ENCODE data around the gene ARSG. TPM values are rescaled to one million over a fixed set of nuclear protein-coding genes. Genes with fewer than 3 reads are reported as not detected.

ARSG gene
- total and polyA plus RNA-seq, 2 of the 13 experiments (the other 11 are each of a cell fraction or from before 2014, with no cell fraction given): 3.7 to 15.2 TPM

- peak in 1 of 2 experiments; percentile 38; a peak in 1 of 4 replicates for TF ChIP-seq MAFK (conservative IDR thresholded peaks at IDR 0.05 in 1 of 2, IDR thresholded peaks at IDR 0.05 in 1 of 2; ENCODE audit: low read length in 2 of 2)
- TF ChIP-seq FOXO4 (CRISPR knock-in tag; conservative IDR thresholded peaks at IDR 0.05): no peak
- no peak for TF ChIP-seq MTF1 (CRISPR knock-in tag; IDR thresholded peaks at IDR 0.05)
- TF ChIP-seq ZNF138 (CRISPR knock-in tag; IDR thresholded peaks at IDR 0.05; ENCODE audit: low read depth): peak; percentile 68; the same call in 1 of the 2 replicates
- peak; percentile 24; the same call in 1 of the 2 replicates for TF ChIP-seq GMEB2 (CRISPR knock-in tag; IDR thresholded peaks at IDR 0.05; ENCODE audit: low read depth)
- TF ChIP-seq ZSCAN31 (CRISPR knock-in tag; IDR thresholded peaks at IDR 0.05; ENCODE audit: low read depth): peak; percentile 92
- no peak for TF ChIP-seq KAT7 (CRISPR knock-in tag; IDR thresholded peaks at IDR 0.05; ENCODE audit: borderline replicate concordance)
- TF ChIP-seq MED1 (CRISPR knock-in tag; IDR thresholded peaks at IDR 0.05): peak; percentile 98
- TF ChIP-seq ARNTL (CRISPR knock-in tag; IDR thresholded peaks at IDR 0.05): peak; percentile 93
- peak; percentile 97 for TF ChIP-seq ELF3 (CRISPR knock-in tag; IDR thresholded peaks at IDR 0.05)
- TF ChIP-seq ZNF142 (CRISPR knock-in tag; IDR thresholded peaks at IDR 0.05): peak; percentile 31; the same call in 1 of the 2 replicates
- TF ChIP-seq TEAD3 (CRISPR knock-in tag; optimal IDR thresholded peaks at IDR 0.05; ENCODE audit: borderline replicate concordance): peak; percentile 80
- peak; percentile 96 for TF ChIP-seq MTA1 (CRISPR knock-in tag; IDR thresholded peaks at IDR 0.05; ENCODE audit: borderline replicate concordance)
- 0 out of 2 replicates have a peak, but pooled peaks have one; percentile 87 for TF ChIP-seq ZNF83 (CRISPR knock-in tag; IDR thresholded peaks at IDR 0.05; ENCODE audit: borderline replicate concordance)
- no peak for TF ChIP-seq ZNF33B (CRISPR knock-in tag; IDR thresholded peaks at IDR 0.05)
- TF ChIP-seq ATAD3A (CRISPR knock-in tag; IDR thresholded peaks at IDR 0.05): 0 out of 2 replicates have a peak, but pooled peaks have one; percentile 62
- peak in 1 of 2 experiments; percentile 13; a peak in 2 of 4 replicates for TF ChIP-seq HMGXB4 (CRISPR knock-in tag; IDR thresholded peaks at IDR 0.05; ENCODE audit: borderline replicate concordance in 1 of 2, low read depth in 1 of 2)
Measured at GRCh38 chr17:68378268-68379176, 87.2 kb downstream of the ARSG start (continued).
